SK-N-SH (cell line): ENCODE results near the gene MCTP1. TPM values are rescaled to one million over a fixed set of nuclear protein-coding genes. Genes with fewer than 3 reads are reported as not detected.

Experiments used
- CTCF ChIA-PET: fragments of 300-600, 350-600 bp; formaldehyde crosslinking; extraction: SDS; loops from one replicate; lab custom pipeline; 2021; lab: Yijun Ruan, JAX
- POLR2A ChIA-PET: fragments of 350-600 bp; sonication (Branson Sonifier 250); formaldehyde crosslinking; extraction: SDS; loops from one replicate; lab custom pipeline; 2020; ENCODE audit warnings: antibody characterized with exemption, inconsistent platforms; lab: Yijun Ruan, JAX
- DNase-seq: peaks from one replicate; pipeline ENCODE4 v3.0.0; 2012
- H2AFZ ChIP-seq: fragments of 200-600 bp; sonication (generic); 2 replicates; pipeline ENCODE4 v1.8.1; 2016; ENCODE audit warnings: antibody characterized with exemption, mild to moderate bottlenecking, low read depth
- H3F3A ChIP-seq: fragments of 200-600 bp; sonication (generic); replicated peaks from 2 replicates; pipeline ENCODE3; 2016; ENCODE audit warnings: antibody characterized with exemption, mild to moderate bottlenecking; ENCODE audit not compliant: insufficient read depth
- H3K27ac ChIP-seq, 2 experiments: fragments of 200-500 bp in 1 of 2; fragments of 200-600 bp in 1 of 2; sonication (Bioruptor generic) in 1 of 2; sonication (generic), shearing (Covaris generic) in 1 of 2; 2 replicates each; pipeline versions ENCODE4 v1.5.1 to v1.6.1; 2014 to 2016; ENCODE audit warnings: low read depth in 2 of 2, inconsistent platforms in 1 of 2, low read length in 1 of 2, mild to moderate bottlenecking in 1 of 2, mixed read lengths in 1 of 2
- H3K27me3 ChIP-seq: fragments of 200-600 bp; sonication (generic), shearing (Covaris generic); 2 replicates; pipeline ENCODE4 v1.6.1; 2016; ENCODE audit warnings: mixed run types; ENCODE audit not compliant: insufficient read depth
- H3K36me3 ChIP-seq, 2 experiments: fragments of 200-500 bp in 1 of 2; fragments of 200-600 bp in 1 of 2; sonication (Bioruptor generic) in 1 of 2; sonication (generic) in 1 of 2; replicated peaks in 1 of 2; 2 replicates each; pipeline versions ENCODE3 to v1.5.1; 2014 to 2016; ENCODE audit warnings: low read length in 1 of 2, mild to moderate bottlenecking in 1 of 2; ENCODE audit not compliant: insufficient read depth in 2 of 2, control insufficient read depth in 1 of 2
- H3K4me1 ChIP-seq, 2 experiments: fragments of 200-500 bp in 1 of 2; fragments of 200-600 bp in 1 of 2; sonication (Bioruptor generic) in 1 of 2; sonication (generic), shearing (Covaris generic) in 1 of 2; 2 replicates each; pipeline versions ENCODE4 v1.5.1 to v1.6.1; 2014 to 2016; ENCODE audit warnings: low read depth in 1 of 2, low read length in 1 of 2, mixed run types in 1 of 2; ENCODE audit not compliant: insufficient read depth in 2 of 2, control insufficient read depth in 1 of 2
- H3K4me2 ChIP-seq: fragments of 200-600 bp; sonication (generic), shearing (Covaris generic); 2 replicates; pipeline ENCODE4 v1.6.1; 2017; ENCODE audit warnings: mixed run types
- H3K4me3 ChIP-seq, 2 experiments: fragments of 200-500 bp in 1 of 2; fragments of 200-600 bp in 1 of 2; sonication (Bioruptor generic) in 1 of 2; sonication (generic), shearing (Covaris generic) in 1 of 2; 2 replicates each; pipeline versions ENCODE4 v1.5.1 to v1.8.1; 2014 to 2016; ENCODE audit warnings: low read depth in 2 of 2, inconsistent platforms in 1 of 2, low read length in 1 of 2, mild to moderate bottlenecking in 1 of 2, mixed read lengths in 1 of 2, moderate library complexity in 1 of 2
- H3K79me2 ChIP-seq: fragments of 200-600 bp; sonication (generic); 2 replicates; pipeline ENCODE4 v1.8.1; 2017; ENCODE audit warnings: mild to moderate bottlenecking; ENCODE audit not compliant: insufficient read depth
- H3K9ac ChIP-seq: fragments of 200-600 bp; sonication (generic); 2 replicates; pipeline ENCODE4 v1.6.1; 2017; ENCODE audit warnings: mixed run types
- H3K9me2 ChIP-seq: fragments of 200-600 bp; sonication (generic); 2 replicates; pipeline ENCODE4 v1.6.1; 2017; ENCODE audit warnings: mixed run types
- H3K9me3 ChIP-seq: fragments of 200-600 bp; sonication (generic); 2 replicates; pipeline ENCODE4 v1.6.1; 2017; ENCODE audit warnings: mixed run types, mild to moderate bottlenecking, moderate library complexity
- H4K20me1 ChIP-seq: fragments of 200-600 bp; sonication (generic); 2 replicates; pipeline ENCODE4 v1.6.1; 2017; ENCODE audit warnings: mild to moderate bottlenecking, mixed run types; ENCODE audit not compliant: insufficient read depth
- ELF1 ChIP-seq: IDR thresholded peaks from 2 replicates; pipeline ENCODE4 v1.4.0; 2012
- FOSL2 ChIP-seq: IDR thresholded peaks from 2 replicates; pipeline ENCODE4 v1.4.0; 2012; ENCODE audit warnings: low read depth, mild to moderate bottlenecking, moderate library complexity, borderline replicate concordance
- FOXM1 ChIP-seq: IDR thresholded peaks from 2 replicates; pipeline ENCODE4 v1.4.0; 2012; ENCODE audit warnings: low read depth, mild to moderate bottlenecking
- JUND ChIP-seq: IDR thresholded peaks from 2 replicates; pipeline ENCODE4 v1.4.0; 2012
- MXI1 ChIP-seq: IDR thresholded peaks from 2 replicates; pipeline ENCODE4 v1.6.1; 2012; ENCODE audit warnings: mild to moderate bottlenecking, low read depth, low read length, improper control_type of control experiment
- PBX3 ChIP-seq: IDR thresholded peaks from 2 replicates; pipeline ENCODE4; 2012
- RAD21 ChIP-seq: IDR thresholded peaks from 2 replicates; pipeline ENCODE4 v1.6.1; 2012; ENCODE audit warnings: mild to moderate bottlenecking, low read length
- REST ChIP-seq: IDR thresholded peaks from 2 replicates; pipeline ENCODE4 v1.6.1; 2012; ENCODE audit warnings: mild to moderate bottlenecking, low read depth, low read length, moderate library complexity
- SIN3A ChIP-seq: IDR thresholded peaks from 2 replicates; pipeline ENCODE4 v1.6.1; 2012; ENCODE audit warnings: low read depth, mild to moderate bottlenecking, low read length, moderate library complexity, borderline replicate concordance
- TAF1 ChIP-seq: IDR thresholded peaks from 2 replicates; pipeline ENCODE4 v1.6.1; 2012; ENCODE audit warnings: low read depth, mild to moderate bottlenecking, low read length, moderate library complexity, borderline replicate concordance
- YY1 ChIP-seq: IDR thresholded peaks from 2 replicates; pipeline ENCODE4 v1.4.0; 2012; ENCODE audit warnings: low read depth, mild to moderate bottlenecking
- WGBS: methylation state at CpG from one replicate; pipeline ENCODE4 v1.1.6; 2017; ENCODE audit warnings: low lambda C conversion rate; 5-methylcytosine and 5-hydroxymethylcytosine counted together
- polyA plus RNA-seq, 3 experiments: library from polyadenylated mRNA; depleted of rRNA; stranded (reverse); fragments of >200 nt; gene quantifications; 2 replicates each; pipeline ENCODE4 v1.2.3, GENCODE V29; 2012

Gene MCTP1
- polyA plus RNA-seq, 1 of the 3 experiments (the other 2 are of a cell fraction) = 0.53 TPM

GRCh38 chr5:95132096-95132495, 152.8 kb downstream of the MCTP1 start:
- Histone ChIP-seq H4K20me1 (no peaks in the 10 kb centered on the region), H3K4me1 (no peaks in the 10 kb centered on the region), H3K27me3 (peaks cover 11% of the 10 kb centered on the region; the same call in 1 of the 2 replicates), H2AFZ (no peak overlapping the region), H3K9me3 (no peaks in the 10 kb centered on the region), H3K9ac (no peak overlapping the region), H3K27ac (no peak overlapping the region), H3K36me3 (no peaks in the 10 kb centered on the region), H3K4me2 (no peak overlapping the region), H3K9me2 (no peaks in the 10 kb centered on the region), H3F3A (no peaks in the 10 kb centered on the region), H3K79me2 (no peaks in the 10 kb centered on the region), H3K4me3 (no peak overlapping the region)
- CTCF ChIA-PET = no interaction called here
- DNase-seq = no peak
- TF ChIP-seq MXI1 (no peak), PBX3 (no peak), TAF1 (no peak), FOSL2 (no peak), ELF1 (no peak), REST (no peak), YY1 (no peak), JUND (no peak), FOXM1 (no peak), RAD21 (no peak)
- POLR2A ChIA-PET = no interaction called here
- 6% methylated on average over 1 of the region's 1 CpG for WGBS

- POLR2A ChIA-PET = no interaction called here
- CTCF ChIA-PET = no interaction called here
- no peak for TF ChIP-seq SIN3A
- peak; percentile 31; the same call in 1 of the 2 replicates for TF ChIP-seq PBX3
- H3K9me3 ChIP-seq = no peaks in the 10 kb centered on the region
- no peaks in the 10 kb centered on the region for H3K9me2 ChIP-seq
- no peak overlapping the region for H3K4me2 ChIP-seq
- no peak overlapping the region for H3K9ac ChIP-seq
- no peaks in the 10 kb centered on the region for H3K36me3 ChIP-seq
- no peaks in the 10 kb centered on the region for H3K79me2 ChIP-seq
- no peaks in the 10 kb centered on the region for H3F3A ChIP-seq
- H3K4me3 ChIP-seq = no peak overlapping the region
- 3% methylated on average over 3 of the region's 3 CpGs for WGBS
- H4K20me1 ChIP-seq = no peaks in the 10 kb centered on the region
- H3K27ac ChIP-seq = no peak overlapping the region
- H2AFZ ChIP-seq = no peak overlapping the region
- no peak for DNase-seq
- H3K27me3 ChIP-seq = peaks cover 13% of the 10 kb centered on the region; the same call in 1 of the 2 replicates
- H3K4me1 ChIP-seq = no peaks in the 10 kb centered on the region
Measured at GRCh38 chr5:95130941-95131340, 154.0 kb downstream of the MCTP1 start.
